GM12874 (cell line): ENCODE results near the gene NRXN3.

ENCODE experiments used
- CTCF ChIP-seq: IDR thresholded peaks from 2 replicates; pipeline ENCODE4 v1.5.1; 2011; ENCODE audit warnings: low read depth, mild to moderate bottlenecking, control low read depth, low read length, moderate library complexity; ENCODE audit not compliant: insufficient read depth

NRXN3 gene

DNA sequence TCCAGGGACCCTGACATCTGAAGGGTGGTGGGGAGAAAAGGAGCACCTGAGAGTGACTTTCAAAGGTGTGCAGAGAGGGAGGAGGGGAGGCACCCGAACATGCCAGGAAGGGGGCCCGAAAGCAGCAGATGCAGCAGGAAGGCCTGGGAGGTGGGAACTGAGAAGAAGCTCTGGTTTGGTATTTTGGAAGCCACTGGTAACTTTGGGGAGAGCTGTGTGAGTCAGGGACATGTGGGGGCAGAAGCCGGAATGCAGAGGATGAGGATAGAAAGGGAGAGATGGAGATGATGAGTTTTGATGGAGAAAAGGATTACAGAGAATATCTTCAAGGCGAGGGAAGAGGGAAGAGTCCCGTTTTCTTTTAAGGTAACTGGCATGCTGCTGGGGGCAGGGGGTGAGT is 50.1 kb downstream of the NRXN3 start:
- no peak for TF ChIP-seq CTCF

DNA sequence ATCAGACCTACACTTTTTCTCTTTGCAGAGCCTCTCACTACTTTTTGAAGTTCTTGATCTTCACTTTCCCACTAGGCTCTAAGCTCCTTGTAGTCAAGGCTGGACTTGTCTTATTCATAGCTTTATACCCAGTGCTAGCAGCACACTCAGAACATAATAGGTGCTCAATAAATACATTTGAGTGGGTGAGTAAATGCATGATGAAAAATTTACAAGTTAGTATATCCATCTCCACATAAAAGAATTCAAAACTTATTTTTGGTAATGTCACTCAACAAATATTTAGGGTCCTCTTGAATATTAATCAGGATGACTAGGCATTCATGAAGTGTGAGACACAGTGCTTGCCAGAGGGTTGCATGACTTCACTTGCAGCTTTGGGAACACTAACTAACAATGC is 52.6 kb downstream of the NRXN3 start:
- no peak for TF ChIP-seq CTCF

- TF ChIP-seq CTCF: no peak
Measured at GRCh38 chr14:78227248-78228077, 57.3 kb downstream of the NRXN3 start.

DNA sequence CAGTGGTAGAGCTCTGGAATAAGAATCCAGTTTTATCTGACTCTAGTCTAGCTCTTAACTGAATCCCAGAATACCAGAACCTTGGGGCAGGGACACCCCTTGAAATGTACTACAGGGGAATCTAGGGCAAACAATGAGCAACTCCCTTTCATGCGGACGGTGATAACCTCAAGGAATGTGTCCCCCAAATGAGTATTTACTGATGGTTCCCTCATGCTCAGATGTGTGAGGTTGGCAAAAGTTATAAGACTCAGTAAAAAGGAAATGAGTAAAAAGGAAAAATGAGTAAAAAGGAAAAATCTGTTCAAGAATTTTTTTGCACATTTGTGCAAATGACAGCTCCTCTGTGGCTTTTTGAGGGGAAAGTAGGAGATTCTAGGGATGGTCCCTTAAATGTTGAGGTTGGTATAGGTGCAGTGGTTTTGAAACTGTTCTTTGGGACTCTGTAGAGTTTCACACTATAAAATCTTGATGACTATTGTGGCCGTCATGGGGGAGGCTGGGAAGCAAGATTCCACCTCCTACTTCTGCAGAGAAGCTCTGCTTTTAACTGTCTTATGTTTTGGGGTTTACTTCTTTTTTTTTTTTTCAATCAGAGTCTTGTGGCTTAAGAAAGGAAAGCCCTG is 58.6 kb downstream of the NRXN3 start:
- no peak for TF ChIP-seq CTCF

- no peak for TF ChIP-seq CTCF
Measured at GRCh38 chr14:78232231-78233000, 62.2 kb downstream of the NRXN3 start.

GRCh38 chr14:78238141-78238540 is 68.0 kb downstream of the NRXN3 start:
- no peak for TF ChIP-seq CTCF

DNA sequence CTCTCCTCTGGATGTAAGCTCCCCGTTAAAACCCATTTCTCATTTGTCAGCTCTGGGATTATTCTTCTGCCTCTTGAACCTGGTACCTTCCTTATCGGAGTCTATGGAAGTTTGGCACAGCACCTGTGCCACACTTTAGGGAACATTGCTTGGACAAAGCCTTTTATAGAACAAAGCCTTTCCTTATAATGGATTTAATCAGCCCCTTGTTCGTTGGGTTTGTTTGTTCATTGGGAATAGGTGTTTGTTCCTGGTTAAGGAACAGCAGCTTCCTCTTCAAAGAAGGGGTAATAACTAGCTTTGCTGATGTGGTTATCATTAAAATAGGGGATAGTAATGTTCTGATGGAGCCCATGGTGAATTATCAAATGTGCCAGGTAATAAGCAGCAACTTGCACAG is 70.4 kb downstream of the NRXN3 start:
- TF ChIP-seq CTCF: no peak
